GM21786 (cell line): ENCODE results near the gene GALNT7.
"Not testable (repeated sequence)": the region's sequence is repeated elsewhere in the genome, so short reads cannot be mapped to it uniquely, and the experiment has no call there.

Experiments used
- ATAC-seq: cut with Tn5 transposase; IDR thresholded peaks from one replicate; pipeline ENCODE4 v1.9.1; 2021; ENCODE audit not compliant: unreplicated experiment

The GALNT7 gene

GRCh38 chr4:173166491-173166890 lies 2.1 kb upstream of the GALNT7 start:
- no peak for ATAC-seq

- ATAC-seq = peak; percentile 14
These were observed 734 bp upstream of the GALNT7 start for GRCh38 chr4:173167758-173168395.

DNA sequence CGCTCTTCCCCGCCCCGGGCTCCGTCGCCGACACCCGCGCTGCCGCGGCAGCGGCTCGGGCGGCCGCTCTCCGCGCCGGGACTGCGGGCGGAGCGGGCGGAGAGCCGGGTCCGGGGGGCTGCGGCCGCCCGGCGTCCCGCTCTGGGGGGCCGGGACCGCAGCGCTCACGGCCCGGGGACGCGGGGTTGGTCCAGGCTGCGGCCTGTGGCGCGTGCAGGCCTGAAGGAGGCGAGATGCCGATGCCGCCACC lies 492 bp downstream of the GALNT7 start:
- ATAC-seq = no peak

DNA sequence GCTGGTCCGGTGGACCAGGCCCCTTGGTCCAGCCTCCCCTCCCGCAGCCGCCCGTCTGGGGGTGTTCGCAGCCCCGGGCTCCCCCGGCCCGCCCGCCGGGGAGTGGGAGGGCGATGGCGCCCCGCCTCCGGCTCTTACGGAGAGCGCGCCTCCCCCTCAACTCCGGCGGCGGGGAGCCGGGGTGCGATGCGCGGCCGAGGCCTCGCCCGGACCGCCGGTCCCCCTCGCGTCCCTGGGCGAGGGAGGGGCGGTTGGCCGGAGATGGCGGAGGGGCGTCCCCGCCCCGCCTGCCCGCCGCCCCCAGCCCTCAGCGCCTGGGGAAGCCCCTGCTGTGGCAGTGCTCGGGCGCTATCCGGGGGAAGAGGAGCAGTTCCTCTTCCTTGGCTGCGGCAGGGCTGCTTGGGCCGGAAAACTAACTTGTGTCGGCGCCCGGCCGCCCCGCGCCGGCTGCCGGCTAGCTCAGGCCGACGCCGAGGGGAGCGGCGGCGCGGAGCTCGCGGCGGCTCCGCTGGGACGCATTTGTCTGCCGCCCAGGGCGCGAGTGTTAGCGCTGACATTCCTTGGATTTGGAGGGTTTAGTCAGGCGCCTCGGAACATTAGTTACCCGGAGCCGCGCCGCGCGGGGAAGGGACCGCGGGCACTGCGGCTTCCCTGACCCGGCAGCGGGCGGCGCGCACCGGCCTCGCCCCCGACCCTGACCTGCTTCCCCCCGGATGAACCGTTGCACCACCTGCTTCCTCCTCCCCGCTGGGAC lies 994 bp downstream of the GALNT7 start:
- peak; percentile 55 for ATAC-seq

DNA sequence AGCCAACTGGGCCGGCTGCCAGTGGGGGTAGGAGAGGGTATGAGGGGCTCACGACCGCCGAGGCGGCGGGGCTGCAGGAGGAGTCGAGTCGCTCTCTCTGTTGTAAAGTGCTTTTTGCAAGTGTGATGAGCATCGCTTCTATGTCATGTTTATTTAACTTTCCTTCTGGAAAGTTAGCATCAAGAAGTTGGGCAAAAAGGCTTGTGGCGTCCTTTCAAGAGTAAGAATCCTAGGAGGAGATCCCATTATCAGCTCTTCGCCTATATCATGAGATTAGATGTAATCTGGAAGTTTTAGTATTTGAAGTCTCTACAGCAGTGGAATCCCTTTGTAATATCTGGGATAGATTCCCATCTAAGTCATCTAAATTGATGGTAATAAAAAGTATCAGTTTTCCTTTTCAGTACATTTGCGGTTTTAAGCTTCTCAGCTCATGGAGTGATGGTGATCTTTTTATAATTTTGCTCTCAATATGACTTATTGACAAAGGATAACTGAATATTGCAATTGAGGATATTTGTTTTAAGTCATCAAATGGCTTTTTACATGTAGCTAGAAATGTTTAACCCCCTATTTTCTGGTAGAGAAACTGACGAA lies 1.7 kb downstream of the GALNT7 start:
- no peak for ATAC-seq

- ATAC-seq = no peak
These were observed 2.5 kb downstream of the GALNT7 start for GRCh38 chr4:173171098-173171497.

GRCh38 chr4:173171987-173172386 lies 3.4 kb downstream of the GALNT7 start:
- no peak for ATAC-seq

- no peak for ATAC-seq
These were observed 5.6 kb downstream of the GALNT7 start for GRCh38 chr4:173174184-173174583.

GRCh38 chr4:173174594-173175012 lies 6.0 kb downstream of the GALNT7 start:
- ATAC-seq = no peak

- ATAC-seq = no peak
These were observed 7.4 kb downstream of the GALNT7 start for GRCh38 chr4:173176010-173176409.

DNA sequence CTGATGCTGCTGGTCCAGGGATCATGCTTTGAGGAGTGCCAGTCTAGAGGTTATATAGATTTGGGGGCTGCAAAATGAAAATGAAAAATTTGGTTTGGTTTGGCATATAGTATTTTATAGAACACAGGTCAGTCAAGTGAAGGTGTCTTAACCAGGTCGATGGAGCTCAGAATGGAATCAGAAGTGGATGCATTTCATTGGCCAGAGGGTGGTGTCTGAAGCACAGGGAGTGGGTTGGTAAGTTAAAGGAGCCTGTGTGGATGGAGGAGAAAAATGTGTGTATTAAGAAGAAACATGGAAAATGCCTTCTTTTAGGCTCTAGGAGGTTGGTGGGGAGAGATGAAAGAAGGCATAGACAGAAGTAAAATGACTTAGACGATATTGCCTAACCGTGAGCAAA lies 8.6 kb downstream of the GALNT7 start:
- ATAC-seq = no peak

DNA sequence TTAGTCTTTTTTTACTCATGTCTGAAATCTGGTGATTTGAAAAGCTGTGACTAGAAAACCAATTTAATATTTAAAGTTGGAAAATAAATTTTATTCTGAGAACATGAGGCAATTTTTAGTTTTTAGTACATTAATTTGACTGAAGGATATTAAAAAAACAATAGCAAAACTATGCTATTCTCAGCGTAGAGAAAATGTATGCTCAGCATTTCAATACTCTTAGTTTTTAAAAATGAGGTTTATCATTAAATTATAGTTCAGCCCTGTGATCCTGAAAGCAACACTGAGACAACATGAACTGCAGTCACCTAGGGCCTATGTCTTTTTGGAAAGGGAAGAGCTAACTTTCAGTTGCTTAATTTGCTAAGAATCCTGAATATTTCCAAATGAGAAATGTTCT lies 9.5 kb downstream of the GALNT7 start:
- no peak for ATAC-seq

- peak; percentile 60 for ATAC-seq
These were observed 13.2 kb downstream of the GALNT7 start for GRCh38 chr4:173181848-173182247.

- ATAC-seq = no peak
These were observed 13.8 kb downstream of the GALNT7 start for GRCh38 chr4:173182403-173182802.

DNA sequence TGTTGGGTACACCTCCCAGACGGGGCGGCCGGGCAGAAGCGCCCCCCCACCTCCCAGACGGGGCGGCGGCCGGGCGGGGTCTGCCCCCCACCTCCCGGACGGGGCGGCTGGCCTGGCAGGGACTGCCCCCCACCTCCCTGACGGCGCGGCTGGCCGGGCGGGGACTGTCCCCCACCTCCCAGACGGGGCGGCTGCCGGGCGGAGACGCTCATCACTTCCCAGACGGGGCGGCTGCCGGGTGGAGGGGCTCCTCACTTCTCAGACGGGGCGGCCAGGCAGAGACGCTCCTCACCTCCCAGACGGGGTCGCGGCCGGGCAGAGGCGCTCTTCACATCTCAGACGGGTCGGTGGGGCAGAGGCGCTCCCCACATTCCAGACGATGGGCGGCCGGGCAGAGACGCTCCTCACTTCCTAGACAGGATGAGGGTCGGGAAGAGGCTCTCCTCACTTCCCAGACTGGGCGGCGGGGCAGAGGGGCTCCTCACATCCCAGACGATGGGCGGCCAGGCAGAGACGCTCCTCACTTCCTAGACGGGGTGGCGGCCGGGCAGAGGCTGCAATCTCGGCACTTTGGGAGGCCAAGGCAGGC lies 15.1 kb downstream of the GALNT7 start:
- ATAC-seq = not testable (repeated sequence)

DNA sequence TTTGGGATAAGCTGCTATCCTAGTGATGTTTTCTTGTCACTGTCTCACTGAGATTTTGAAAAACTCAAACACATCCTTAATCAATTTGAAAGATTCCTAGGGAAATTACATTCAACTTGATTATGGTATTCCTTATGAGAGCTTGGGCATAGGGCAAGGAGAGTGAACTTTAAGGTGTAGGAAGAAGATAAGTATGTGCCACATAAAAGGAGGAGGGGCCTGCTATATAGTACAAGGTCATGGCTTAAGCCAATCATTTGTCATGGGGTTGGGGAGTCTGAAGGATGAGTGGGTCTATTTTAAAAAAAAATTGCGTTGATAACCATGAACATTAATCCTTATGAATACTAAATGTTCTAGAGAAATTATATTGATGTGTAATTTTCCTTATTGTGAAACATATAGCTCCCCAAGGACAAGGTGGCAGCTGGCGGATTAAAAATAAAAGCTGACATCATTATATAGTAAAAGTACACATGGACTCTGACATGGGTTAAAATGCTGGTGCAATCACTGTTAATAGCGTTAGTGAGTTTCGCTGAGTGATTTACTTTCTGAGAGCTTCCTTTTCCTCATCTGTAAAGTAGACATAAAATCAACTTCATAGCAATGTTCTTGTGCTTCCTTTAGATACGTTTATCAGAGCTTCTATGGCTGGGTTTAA lies 17.4 kb downstream of the GALNT7 start:
- ATAC-seq = peak; percentile 31

- ATAC-seq = no peak
These were observed 19.1 kb downstream of the GALNT7 start for GRCh38 chr4:173187732-173188131.

DNA sequence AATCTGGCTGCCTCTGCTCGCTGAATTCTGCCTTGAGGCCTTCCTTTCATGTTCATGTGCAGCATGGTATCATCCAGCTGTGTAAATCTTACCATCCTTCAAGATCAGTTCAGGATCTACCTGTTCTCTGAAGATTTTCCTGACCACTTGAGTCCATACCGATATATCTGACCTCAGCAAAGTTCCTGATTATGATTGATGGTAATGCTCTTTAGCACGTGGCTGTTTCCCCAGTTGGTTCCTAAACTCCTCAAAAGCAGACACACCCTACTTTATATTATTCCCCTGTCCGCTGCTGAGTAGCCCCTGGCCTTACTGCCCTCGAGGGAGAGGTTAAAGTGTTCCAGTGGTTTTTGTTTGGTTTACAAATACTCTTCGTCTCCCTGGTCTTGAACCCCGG lies 20.0 kb downstream of the GALNT7 start:
- ATAC-seq = no peak

DNA sequence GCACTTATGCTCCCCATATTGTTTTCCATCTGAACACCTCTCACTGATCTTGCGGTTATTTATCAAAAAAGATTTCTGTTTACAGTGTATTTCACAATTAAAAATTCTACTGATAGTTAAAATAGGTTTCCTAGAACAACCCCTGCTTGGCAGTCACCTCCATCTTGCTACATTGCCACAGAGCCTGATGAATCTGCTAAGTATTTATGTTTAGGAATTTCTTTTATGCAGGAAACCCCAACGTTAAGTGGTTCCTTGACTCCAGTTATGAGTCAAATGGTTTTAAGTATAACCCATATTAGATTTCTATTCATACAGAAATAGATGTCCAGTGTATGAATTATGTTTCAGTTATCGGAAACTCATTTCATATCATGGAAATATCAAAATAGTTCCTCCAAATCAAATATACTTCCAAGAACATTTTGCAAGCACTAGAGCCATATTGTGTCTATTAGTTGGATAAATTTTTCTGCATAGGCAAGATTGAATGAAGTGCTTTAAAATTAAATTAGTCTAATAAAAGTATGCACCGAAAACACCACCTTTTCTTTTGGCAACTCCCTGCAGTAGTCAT lies 20.6 kb downstream of the GALNT7 start:
- ATAC-seq = no peak

- no peak for ATAC-seq
These were observed 23.0 kb downstream of the GALNT7 start for GRCh38 chr4:173191623-173192041.
